Measurements from ENCODE around the gene IL17B. TPM values are rescaled to one million over a fixed set of nuclear protein-coding genes. Genes with fewer than 3 reads are reported as not detected.

IL17B gene
- total RNA-seq, 1 experiment from 2014 or later, result not detected

DNA sequence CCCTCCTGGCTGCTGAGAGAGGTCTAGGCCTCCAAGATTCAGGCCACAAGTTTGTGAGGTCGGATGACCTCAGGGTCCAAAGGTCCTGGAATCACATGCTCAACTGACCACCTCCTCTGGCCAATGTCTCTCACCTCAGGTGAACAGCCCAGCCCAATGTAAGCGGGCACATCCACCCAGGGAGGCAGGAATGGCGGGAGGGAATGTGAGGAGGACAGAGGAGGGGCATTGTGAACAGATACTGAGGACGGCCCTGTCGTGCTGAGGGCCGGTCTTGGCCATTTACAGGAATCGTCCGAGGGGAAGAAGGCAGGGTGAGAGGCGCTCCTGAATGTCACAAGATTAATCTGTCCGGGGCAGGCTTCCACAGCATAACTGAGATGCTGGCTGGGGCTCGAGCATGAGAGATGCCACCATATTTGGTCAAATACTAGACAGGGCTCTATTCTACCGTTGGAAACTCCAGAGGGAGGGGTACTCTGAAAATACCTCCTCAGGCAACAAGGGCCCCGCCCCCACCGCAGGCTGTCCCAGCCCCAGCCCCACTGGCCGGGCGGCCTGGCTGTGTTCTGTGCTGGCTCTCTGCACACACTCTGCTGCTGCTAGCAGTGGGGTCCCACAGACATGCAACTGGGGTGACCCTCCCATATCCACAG lies 1.5 kb upstream of the IL17B start:
- Mint-ChIP-seq H3K9me3 (ENCODE audit: unreplicated experiment) (no peaks in the 10 kb centered on the region), H3K4me1 (ENCODE audit: insufficient read depth, unreplicated experiment) (no peaks in the 10 kb centered on the region), H3K27me3 (ENCODE audit: insufficient read depth, unreplicated experiment) (no peaks in the 10 kb centered on the region), H3K4me3 (ENCODE audit: unreplicated experiment) (no peak overlapping the region), H3K36me3 (ENCODE audit: insufficient read depth, unreplicated experiment) (peaks cover 5% of the 10 kb centered on the region), H3K27ac (ENCODE audit: low read depth, unreplicated experiment) (no peak overlapping the region)
- no TSS peak for BruUV-seq (replicated peaks)
- TF ChIP-seq, protein P1, sequence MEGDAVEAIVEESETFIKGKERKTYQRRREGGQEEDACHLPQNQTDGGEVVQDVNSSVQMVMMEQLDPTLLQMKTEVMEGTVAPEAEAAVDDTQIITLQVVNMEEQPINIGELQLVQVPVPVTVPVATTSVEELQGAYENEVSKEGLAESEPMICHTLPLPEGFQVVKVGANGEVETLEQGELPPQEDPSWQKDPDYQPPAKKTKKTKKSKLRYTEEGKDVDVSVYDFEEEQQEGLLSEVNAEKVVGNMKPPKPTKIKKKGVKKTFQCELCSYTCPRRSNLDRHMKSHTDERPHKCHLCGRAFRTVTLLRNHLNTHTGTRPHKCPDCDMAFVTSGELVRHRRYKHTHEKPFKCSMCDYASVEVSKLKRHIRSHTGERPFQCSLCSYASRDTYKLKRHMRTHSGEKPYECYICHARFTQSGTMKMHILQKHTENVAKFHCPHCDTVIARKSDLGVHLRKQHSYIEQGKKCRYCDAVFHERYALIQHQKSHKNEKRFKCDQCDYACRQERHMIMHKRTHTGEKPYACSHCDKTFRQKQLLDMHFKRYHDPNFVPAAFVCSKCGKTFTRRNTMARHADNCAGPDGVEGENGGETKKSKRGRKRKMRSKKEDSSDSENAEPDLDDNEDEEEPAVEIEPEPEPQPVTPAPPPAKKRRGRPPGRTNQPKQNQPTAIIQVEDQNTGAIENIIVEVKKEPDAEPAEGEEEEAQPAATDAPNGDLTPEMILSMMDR (IDR thresholded peaks at IDR 0.05; ENCODE audit: unreplicated experiment), result no peak
- ChIA-PET POLR2A (interaction anchor here (0.8 to 2.2 kb wide), 3 partner anchors 182 to 185 kb away, joined by 3 to 12 read pairs (median 8); no protein-coding TSS in a partner anchor), CTCF (interaction anchor here (0.5 to 46.8 kb wide), 51 partner anchors 9 to 727 kb away, joined by 3 to 1231 read pairs (median 5); partner anchors contain the start of genes CSNK1A1, GRPEL2 and PCYOX1L)
- no peak for DNase-seq (ENCODE audit: unreplicated experiment)
- intact Hi-C loops (cut with micrococcal nuclease), result loop anchor here (5.0 kb wide), 1 partner anchor 447 kb away; no protein-coding TSS in a partner anchor

DNA sequence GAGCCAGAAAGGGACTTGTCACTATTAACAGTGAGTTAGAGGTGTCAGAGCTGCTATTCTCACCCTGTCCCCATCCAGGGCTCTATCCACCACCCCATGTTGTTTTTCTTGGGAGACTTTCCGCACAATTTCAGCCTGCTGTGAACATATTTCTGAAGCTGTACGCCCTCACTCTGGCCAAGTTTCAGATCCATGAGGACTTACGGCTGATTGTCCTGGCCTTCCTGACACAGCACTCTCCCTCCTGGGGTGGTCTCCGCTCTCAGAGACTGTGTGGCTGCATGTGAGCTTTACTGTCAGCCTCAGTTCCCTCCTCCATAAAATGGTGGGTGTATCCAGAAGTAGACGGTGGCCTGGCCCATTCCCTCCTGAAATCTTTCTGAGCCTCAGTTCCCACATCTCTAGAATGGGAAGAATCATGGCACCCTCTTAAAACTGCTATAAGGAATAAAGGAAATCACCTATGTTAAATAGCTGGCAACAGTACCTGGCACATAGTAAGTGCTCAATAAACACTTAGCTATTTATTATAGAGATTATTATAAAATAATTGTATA lies 804 bp upstream of the IL17B start:
- POLR2A ChIA-PET, result interaction anchor here (0.8 to 1.2 kb wide), 2 partner anchors 182 to 185 kb away, joined by 3 to 8 read pairs; no protein-coding TSS in a partner anchor
- intact Hi-C loops (cut with micrococcal nuclease), result loop anchor here (5.0 kb wide), 1 partner anchor 447 kb away; no protein-coding TSS in a partner anchor
- H3K4me3 Mint-ChIP-seq (ENCODE audit: unreplicated experiment), result no peak overlapping the region
- H3K27ac Mint-ChIP-seq (ENCODE audit: low read depth, unreplicated experiment), result no peak overlapping the region
- TF ChIP-seq, protein P1 (IDR thresholded peaks at IDR 0.05; ENCODE audit: unreplicated experiment), result no peak
- H3K27me3 Mint-ChIP-seq (ENCODE audit: insufficient read depth, unreplicated experiment), result no peaks in the 10 kb centered on the region
- H3K4me1 Mint-ChIP-seq (ENCODE audit: insufficient read depth, unreplicated experiment), result no peaks in the 10 kb centered on the region
- H3K9me3 Mint-ChIP-seq (ENCODE audit: unreplicated experiment), result no peaks in the 10 kb centered on the region
- peaks cover 5% of the 10 kb centered on the region for H3K36me3 Mint-ChIP-seq (ENCODE audit: insufficient read depth, unreplicated experiment)
- DNase-seq (ENCODE audit: unreplicated experiment), result no peak
- CTCF ChIA-PET, result interaction anchor here (0.5 to 46.8 kb wide), 21 partner anchors 8 to 728 kb away, joined by 3 to 1231 read pairs (median 5); partner anchors contain the start of genes CSNK1A1 and PCYOX1L
- BruUV-seq (replicated peaks), result no TSS peak

DNA sequence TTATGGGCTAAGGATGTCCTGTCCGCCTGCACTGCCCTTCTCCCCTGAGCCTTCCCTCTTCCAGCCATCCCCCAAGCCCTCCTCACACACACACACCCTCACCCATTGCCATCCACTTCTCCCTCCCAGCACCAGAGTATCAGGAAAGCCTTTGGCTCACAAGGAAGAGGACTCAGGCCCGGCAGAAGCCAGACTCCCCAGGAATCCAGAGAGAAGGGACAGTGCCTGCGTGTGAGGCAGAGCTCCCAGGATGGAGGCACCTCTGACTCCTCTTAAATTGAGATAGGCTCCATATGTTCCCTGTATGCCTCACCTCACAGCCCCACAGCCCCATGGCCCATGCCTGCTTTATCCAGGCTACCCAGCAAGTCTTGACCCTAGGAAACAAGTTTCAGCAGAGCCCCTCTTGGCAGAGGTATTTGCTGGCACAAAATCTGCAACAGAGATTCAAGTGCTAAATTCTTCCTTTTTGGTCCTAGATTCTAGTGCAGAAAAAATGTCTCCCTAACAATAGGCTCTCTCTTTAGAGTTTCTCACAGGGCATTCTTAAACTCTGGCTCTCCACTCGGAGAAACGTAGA lies 761 bp downstream of the IL17B start:
- ChIA-PET CTCF (interaction anchor here (1.4 to 46.8 kb wide), 5 partner anchors 8 to 184 kb away, joined by 7 to 1231 read pairs (median 46); no protein-coding TSS in a partner anchor), POLR2A (interaction anchor here (0.6 to 1.1 kb wide), 2 partner anchors 9 to 159 kb away, joined by 3 to 4 read pairs; no protein-coding TSS in a partner anchor)
- no peak overlapping the region for H3K27ac Mint-ChIP-seq (ENCODE audit: low read depth, unreplicated experiment)
- BruUV-seq (replicated peaks), result no TSS peak
- TF ChIP-seq, protein P1 (IDR thresholded peaks at IDR 0.05; ENCODE audit: unreplicated experiment), result no peak
- peaks cover 5% of the 10 kb centered on the region for H3K36me3 Mint-ChIP-seq (ENCODE audit: insufficient read depth, unreplicated experiment)
- intact Hi-C loops (cut with micrococcal nuclease), result no loop called here
- no peaks in the 10 kb centered on the region for H3K9me3 Mint-ChIP-seq (ENCODE audit: unreplicated experiment)
- no peak for DNase-seq (ENCODE audit: unreplicated experiment)
- H3K27me3 Mint-ChIP-seq (ENCODE audit: insufficient read depth, unreplicated experiment), result no peaks in the 10 kb centered on the region
- H3K4me1 Mint-ChIP-seq (ENCODE audit: insufficient read depth, unreplicated experiment), result no peaks in the 10 kb centered on the region
- no peak overlapping the region for H3K4me3 Mint-ChIP-seq (ENCODE audit: unreplicated experiment)

Measured in MCF 10A (cell line).